GM18517 (cell line): ENCODE results near the gene MXRA7.
A peak's percentile ranks its signal among the peaks of the same experiment; 100 is the strongest.

ENCODE experiments used
- ATAC-seq: cut with Tn5 transposase; IDR thresholded peaks from one replicate; pipeline ENCODE4 v1.9.1; 2021; ENCODE audit warnings: mild to moderate bottlenecking, moderate library complexity; ENCODE audit not compliant: unreplicated experiment

MXRA7 gene

GRCh38 chr17:76681222-76682137 is 29.3 kb downstream of the MXRA7 start:
- ATAC-seq = no peak

DNA sequence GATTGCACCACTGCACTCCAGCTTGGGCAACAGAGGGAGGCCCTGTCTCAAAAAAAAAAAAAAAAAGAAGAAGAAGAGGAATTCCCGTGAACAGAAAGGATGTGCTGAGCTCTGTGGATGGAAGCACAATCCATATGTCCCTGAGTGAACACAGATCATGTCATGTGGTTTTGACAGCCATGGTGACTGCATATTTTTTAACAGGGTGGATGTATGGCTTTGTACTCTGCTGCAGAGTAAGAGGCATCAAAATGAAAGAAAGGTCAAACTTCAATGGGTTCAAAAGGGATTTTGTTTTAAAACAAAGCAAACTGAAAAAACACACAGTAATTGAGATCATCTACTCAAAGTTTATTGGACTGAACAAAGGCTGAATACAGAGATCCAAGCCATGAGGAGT is 31.5 kb downstream of the MXRA7 start:
- no peak for ATAC-seq

DNA sequence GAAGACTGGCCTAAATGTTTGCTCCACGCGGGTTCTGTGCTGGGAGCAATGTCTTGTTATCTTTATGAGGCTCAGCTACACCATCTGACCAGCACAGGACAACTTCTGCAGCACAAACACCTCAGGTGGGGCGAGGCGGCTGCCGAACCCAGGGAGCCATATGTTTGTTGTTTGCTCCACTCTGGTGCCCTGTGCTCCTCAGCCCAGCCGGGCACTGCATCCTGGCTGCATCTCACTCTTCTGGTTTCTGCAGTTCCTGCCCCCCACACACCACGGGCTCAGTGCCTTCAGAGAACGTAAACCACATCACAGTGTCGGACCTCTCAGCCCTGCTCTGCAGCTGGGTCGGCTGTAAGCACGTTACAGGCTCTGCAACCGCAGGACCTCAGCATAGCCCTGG is 32.4 kb downstream of the MXRA7 start:
- no peak for ATAC-seq

DNA sequence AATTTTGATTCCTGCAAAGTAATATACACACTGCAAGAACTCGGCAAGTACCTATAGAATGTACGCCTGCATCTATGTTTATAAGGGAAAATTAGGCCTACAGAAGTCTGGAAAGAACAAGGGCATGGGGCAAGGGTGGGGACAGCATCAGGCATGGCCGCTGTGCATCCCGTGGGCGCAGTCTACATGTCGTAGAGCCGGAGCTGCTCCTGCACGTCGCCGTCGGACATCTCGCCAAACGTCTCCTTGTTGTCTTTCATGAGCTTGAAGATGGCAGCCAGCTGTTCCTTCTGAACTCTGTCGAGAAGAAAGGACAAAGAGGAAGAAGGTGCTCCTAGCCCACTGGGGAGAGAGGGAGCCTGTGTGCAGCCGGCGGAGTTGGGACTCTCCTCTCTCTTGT is 33.4 kb downstream of the MXRA7 start:
- ATAC-seq = no peak

DNA sequence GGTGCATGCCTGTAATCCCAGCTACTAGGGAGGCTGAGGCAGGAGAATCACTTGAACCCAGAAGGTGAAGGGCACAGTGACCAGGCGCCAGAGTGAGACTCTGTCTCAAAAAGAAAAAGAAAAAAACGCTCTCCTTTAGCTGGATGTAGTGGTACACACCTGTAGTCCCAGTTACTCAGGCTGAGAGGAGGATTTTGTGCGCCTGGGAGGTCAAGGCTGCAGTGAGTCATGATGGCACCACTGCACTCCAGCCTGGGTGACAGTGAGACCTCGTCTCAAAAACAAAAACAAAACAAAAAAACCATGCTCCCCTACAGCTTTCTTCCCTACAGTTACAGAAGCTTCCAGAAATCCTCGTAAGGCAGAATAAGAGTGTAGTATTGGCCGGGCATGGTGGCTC is 34.1 kb downstream of the MXRA7 start:
- ATAC-seq = no peak

GRCh38 chr17:76675648-76676047 is 35.1 kb downstream of the MXRA7 start:
- no peak for ATAC-seq

GRCh38 chr17:76674600-76674999 is 36.2 kb downstream of the MXRA7 start:
- no peak for ATAC-seq

GRCh38 chr17:76673729-76674128 is 37.0 kb downstream of the MXRA7 start:
- ATAC-seq = no peak

- no peak for ATAC-seq
These were observed 37.9 kb downstream of the MXRA7 start for GRCh38 chr17:76672892-76673291.

DNA sequence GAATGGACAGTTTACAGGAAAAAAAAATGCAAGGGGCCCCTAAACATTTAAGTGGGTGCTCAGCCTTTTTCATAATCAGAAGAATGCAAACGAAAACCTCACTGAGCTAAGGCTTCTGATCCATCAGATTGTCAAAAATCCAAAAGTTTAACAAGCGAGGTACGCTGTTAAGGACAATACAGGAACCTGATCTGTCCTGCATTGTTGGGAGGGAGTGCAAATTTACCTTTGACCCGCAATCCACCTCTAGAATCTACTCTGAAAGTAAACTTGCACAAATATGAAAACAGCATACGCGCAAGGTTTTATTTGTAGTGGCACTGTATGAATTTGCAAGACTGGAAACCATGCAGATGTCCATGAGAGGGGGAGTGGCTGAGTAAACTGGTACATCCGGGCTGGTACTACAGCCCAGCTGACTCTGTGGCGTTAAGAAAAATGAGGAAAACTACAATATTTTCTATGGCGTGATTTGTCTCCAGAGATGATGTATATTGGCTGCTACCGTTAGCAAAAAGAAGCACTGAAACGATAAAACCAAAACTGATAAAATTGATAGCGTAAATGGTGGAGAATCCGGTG is 38.4 kb downstream of the MXRA7 start:
- no peak for ATAC-seq

DNA sequence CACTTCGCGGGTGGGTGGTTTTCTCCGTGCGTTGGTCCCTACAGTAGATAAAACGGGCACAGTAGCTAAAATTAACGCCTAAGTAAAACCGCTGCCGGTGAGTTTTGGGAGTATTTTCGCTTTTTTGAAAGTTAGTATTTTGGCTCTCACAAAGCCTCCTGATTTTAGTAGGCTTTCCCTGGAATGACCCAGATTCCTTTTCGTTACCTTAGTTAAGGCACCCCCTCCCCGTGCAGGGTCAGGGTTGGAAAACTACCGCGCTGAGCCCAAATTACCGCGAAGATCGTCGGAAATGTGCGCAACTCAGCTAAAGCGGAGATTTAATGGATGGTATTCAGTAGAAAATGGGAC is 38.9 kb downstream of the MXRA7 start:
- no peak for ATAC-seq

DNA sequence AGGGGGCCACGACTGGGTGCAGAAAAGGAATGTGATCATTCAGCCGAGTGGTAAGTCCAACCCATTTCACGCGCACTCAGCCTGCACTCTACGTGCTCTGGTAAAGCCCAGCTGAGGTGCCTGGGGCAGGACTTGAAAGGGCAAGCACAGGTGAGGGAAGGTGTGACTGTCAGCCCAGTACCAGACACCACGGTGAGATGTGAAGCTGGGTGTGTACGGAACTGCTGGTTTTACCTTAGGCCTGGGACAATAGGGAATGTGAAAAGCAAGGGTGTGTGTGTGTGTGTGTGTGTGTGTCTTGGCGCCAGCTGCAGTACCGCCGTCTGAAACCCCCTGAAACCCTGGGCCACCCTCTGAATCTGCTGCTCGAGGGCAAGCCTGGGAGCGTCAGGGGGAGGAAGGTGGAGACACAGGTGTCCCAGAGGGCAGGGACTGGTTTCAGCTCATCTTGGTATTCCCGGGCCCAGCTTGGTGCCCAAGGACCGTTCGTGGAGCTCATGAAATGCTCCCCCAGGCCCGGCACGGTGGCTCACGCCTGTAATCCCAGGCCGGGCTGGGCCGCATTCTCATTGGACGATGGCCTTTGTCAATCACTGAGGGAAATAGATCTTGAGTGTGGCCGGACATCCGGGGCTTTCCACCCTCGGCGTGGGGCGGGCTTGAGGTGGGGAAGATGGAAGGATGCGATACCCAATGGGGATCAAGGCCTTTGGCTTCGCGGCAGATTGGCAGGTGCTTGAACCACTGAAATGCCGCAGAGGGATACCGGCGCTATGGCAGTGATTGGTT is 39.4 kb downstream of the MXRA7 start:
- peak; percentile 100 for ATAC-seq

DNA sequence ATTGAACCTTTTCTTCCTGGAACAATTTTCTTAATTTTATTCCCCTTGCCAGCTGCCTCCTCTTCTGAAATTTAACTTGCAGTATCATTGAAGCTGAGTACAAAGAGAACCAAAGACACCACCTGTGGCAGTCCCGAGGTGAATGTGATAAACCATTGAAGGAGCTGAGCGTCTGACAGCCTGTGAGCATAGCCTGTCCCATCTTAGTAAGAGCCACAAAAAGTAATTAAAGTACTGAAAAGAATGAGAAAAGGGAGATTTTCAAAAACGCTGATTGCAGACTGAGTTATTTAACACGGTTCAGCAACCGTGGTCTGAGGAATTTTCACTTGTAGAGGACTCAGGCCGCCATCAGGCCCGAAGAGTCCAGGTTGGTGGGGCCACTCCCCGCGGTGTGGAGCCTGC is 40.0 kb downstream of the MXRA7 start:
- no peak for ATAC-seq

DNA sequence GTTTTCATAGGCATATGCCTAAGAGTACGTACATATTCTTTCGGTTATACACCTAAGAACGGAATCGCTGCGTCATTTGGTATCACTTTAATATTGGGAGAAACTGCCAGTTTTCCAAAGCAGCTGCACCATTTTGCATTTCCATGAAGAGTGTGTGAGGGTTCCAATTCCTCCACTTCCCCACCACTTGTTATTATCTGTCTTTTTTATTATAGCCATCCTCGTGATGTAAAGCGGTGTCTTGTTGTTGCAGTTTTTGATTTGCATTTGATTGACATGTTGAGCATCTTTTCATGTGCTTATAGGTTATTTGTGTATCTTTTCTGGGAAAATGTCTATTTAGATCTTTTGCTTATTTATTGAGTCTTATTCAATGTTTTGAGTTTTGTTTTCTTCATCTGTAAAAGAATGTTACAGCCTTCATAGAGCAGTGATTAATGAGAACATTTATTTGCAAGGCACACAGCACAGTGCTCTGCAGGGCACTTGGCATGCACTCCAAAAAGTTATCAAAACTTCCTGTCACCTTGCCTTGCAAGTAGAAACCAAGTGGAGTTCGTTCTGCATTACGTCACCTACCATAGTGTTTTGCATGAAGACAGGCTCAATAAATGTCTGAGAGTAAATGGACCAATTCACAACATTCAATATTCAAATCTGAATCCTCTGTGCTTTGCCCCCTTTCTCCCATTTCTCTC is 40.6 kb downstream of the MXRA7 start:
- ATAC-seq = no peak

DNA sequence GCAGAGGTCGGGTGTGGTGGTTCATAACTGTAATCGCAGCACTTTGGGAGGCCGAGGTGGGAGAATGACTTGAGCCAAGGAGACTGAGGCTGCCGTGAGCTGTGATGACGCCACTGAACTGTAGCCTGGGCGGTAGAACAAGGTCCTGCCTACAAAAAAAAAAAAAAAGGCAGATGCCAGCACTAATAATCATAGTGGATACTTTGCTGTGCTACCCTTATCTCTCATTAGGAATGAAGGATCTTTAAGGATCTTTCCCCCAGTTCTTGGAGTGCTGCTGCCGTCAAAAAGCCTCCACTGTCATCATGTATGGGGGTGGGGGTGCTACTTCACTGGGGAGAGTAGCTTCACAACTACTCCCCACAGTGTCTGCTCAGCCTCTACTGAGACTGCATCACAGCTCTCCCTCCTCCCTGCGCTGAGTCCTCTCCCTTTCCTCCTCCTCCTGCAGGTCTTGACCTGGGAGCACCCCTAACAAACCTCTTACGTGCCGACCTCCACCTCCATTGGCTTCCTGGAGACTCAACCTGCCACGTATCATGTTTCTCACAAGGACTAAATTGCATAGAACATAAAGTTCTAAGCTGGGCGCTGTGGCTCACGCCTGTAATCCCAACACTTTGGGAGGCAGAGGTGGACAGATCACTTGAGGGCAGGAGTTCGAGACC is 42.8 kb downstream of the MXRA7 start:
- ATAC-seq = no peak

DNA sequence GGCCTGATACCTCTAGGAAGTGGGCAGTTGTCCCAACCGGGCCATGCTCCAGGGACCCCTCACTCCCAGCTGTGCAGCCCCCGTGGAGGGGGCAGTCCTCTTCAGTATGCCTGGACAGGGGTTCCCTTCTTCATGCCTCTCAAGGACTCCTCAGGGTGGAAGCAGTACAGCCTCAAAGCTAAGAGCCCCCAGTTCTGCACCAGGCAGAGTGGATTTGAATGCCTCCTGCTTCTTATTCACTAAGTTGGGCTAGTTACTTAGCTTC is 43.3 kb downstream of the MXRA7 start:
- ATAC-seq = no peak

GRCh38 chr17:76660656-76661042 is 50.1 kb downstream of the MXRA7 start:
- no peak for ATAC-seq

- ATAC-seq = no peak
These were observed 50.7 kb downstream of the MXRA7 start for GRCh38 chr17:76659928-76660655.

DNA sequence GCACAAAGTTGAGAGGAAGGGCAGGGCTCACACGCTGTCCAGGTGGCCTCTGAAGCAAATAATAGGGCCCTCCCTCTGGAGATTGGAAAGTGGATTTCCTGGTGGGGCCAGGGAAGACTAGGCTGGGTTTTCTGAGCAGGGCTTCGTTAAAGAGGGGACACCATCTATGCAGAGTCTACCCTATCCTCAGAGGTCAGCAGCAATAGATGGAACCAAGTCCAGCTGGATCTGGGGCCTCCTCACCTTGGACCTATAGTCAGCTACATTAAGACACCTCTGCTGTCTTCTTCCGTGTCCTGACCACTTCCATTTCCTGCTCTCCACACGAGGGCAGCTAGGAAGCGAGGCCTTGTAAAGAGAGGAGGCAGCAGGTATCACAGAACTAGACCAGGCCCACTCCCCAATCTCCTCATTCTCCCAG is 52.5 kb downstream of the MXRA7 start:
- ATAC-seq = no peak

DNA sequence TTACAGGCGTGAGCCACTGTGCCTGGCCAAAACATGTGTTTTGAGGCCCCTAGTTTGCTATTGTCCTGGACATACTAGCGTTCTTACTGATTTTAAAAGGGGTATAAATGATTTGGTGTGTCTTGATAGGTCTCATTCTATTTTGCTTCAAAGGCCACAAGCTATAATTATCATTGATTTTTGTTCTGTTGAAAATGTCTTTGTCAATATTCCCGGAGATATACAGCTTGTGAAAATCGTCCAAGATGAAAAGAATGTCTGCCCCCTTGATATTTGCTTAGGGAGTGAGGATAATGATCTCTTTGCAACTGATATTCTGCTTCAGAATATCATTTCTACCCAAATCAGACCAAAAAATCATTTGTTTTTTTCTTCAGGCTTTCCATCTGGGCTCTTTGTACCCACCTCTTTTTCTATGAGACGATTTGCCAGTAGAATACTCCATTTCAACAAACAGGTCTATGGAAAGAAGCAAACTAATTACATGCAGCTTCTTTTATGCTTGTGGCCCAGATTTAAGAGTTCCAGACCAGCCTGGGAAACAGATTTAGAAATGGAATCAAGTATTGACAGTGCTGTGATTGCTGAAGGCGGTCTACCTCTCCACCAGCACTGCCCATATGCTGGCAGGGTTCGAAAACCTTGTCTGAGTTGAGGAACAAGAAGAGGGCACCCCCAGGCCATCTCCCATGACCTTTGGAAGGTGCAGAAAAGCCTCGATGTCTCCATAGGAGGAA is 53.1 kb downstream of the MXRA7 start:
- ATAC-seq = no peak
